SU-DHL-6 (cell line): ENCODE data around the gene IVD.

ENCODE experiments used
- H2AFZ ChIP-seq: fragments of 200-600 bp; sonication (generic); 2 replicates; pipeline ENCODE4 v1.6.1; 2014; ENCODE audit warnings: low read depth, mild to moderate bottlenecking, moderate library complexity, mixed read lengths, antibody characterized with exemption, low read length; ENCODE audit not compliant: severe bottlenecking
- H3F3A ChIP-seq: fragments of 200-600 bp; shearing (Covaris generic); 2 replicates; pipeline ENCODE4 v1.6.0; 2016; ENCODE audit warnings: antibody characterized with exemption, mild to moderate bottlenecking; ENCODE audit not compliant: insufficient read depth
- H3K27ac ChIP-seq: fragments of 200-600 bp; sonication (generic); 2 replicates; pipeline ENCODE4 v1.5.1; 2016; ENCODE audit warnings: low read depth, mild to moderate bottlenecking, low read length, moderate library complexity, mixed read lengths
- H3K27me3 ChIP-seq: fragments of 200-600 bp; sonication (generic), shearing (Covaris generic); 2 replicates; pipeline ENCODE4 v1.6.0; 2014; ENCODE audit warnings: mild to moderate bottlenecking, low read length
- H3K36me3 ChIP-seq: fragments of 200-600 bp; sonication (generic); 2 replicates; pipeline ENCODE4 v1.6.1; 2014; ENCODE audit warnings: mild to moderate bottlenecking, low read length, mixed read lengths
- H3K4me2 ChIP-seq: fragments of 300-600, 200-600 bp; shearing (Covaris generic), sonication (generic); 2 replicates; pipeline ENCODE4 v1.6.0; 2014; ENCODE audit warnings: low read length, low read depth, mild to moderate bottlenecking; ENCODE audit not compliant: poor library complexity, severe bottlenecking
- H3K4me3 ChIP-seq: fragments of 200-600 bp; sonication (generic); 2 replicates; pipeline ENCODE4 v1.5.1; 2014; ENCODE audit warnings: antibody characterized with exemption, low read length, mild to moderate bottlenecking, mixed read lengths; ENCODE audit not compliant: insufficient read depth, poor library complexity, severe bottlenecking
- H3K79me2 ChIP-seq: fragments of 200-600 bp; sonication (generic); 2 replicates; pipeline ENCODE4 v1.6.1; 2014; ENCODE audit warnings: mild to moderate bottlenecking, low read length, moderate library complexity; ENCODE audit not compliant: insufficient read depth
- H3K9ac ChIP-seq: fragments of 200-600 bp; sonication (generic); 2 replicates; pipeline ENCODE4 v1.7.0; 2014; ENCODE audit warnings: mild to moderate bottlenecking, low read length
- H3K9me2 ChIP-seq: fragments of 200-600 bp; sonication (generic); replicated peaks from 2 replicates; pipeline ENCODE4 v1.6.1; 2014; ENCODE audit warnings: low read length; ENCODE audit not compliant: insufficient read depth
- H3K9me3 ChIP-seq: fragments of 200-600 bp; sonication (generic); 2 replicates; pipeline ENCODE4 v1.6.1; 2014; ENCODE audit warnings: low read length, mixed read lengths; ENCODE audit not compliant: insufficient read depth
- H4K20me1 ChIP-seq: fragments of 200-600 bp; sonication (generic); 2 replicates; pipeline ENCODE4 v1.6.1; 2014; ENCODE audit warnings: low read depth, mild to moderate bottlenecking, antibody characterized with exemption, low read length, moderate library complexity, mixed read lengths
- CTCF ChIP-seq: fragments of 200-600 bp; sonication (generic); IDR thresholded peaks from one replicate; pipeline ENCODE4 v1.5.1; 2017; ENCODE audit warnings: antibody characterized with exemption, mild to moderate bottlenecking, low read length, moderate library complexity; ENCODE audit not compliant: insufficient read depth, poor library complexity, severe bottlenecking
- EZH2phosphoT487 ChIP-seq: fragments of 200-600 bp; sonication (generic), shearing (Covaris generic); conservative IDR thresholded peaks from 2 replicates; pipeline ENCODE4 v1.6.1; 2018; ENCODE audit warnings: mild to moderate bottlenecking, antibody characterized with exemption, low read length, moderate library complexity, mixed read lengths

The IVD gene

GRCh38 chr15:40428185-40428584, 22.6 kb downstream of the IVD start:
- Histone ChIP-seq H4K20me1 (no peaks in the 10 kb centered on the region), H3K4me3 (no peak overlapping the region), H3K9me3 (no peaks in the 10 kb centered on the region), H3K4me2 (no peak overlapping the region), H3K9ac (no peak overlapping the region), H3K36me3 (no peaks in the 10 kb centered on the region), H3K9me2 (no peaks in the 10 kb centered on the region), H2AFZ (no peak overlapping the region), H3K79me2 (no peaks in the 10 kb centered on the region), H3K27me3 (no peaks in the 10 kb centered on the region), H3F3A (no peaks in the 10 kb centered on the region), H3K27ac (no peak overlapping the region)
- no peak for TF ChIP-seq CTCF
- TF ChIP-seq EZH2phosphoT487 = no peak

- TF ChIP-seq CTCF (no peak), EZH2phosphoT487 (no peak)
- Histone ChIP-seq H3K36me3 (no peaks in the 10 kb centered on the region), H3K79me2 (no peaks in the 10 kb centered on the region), H3K4me3 (no peak overlapping the region), H3F3A (no peaks in the 10 kb centered on the region), H2AFZ (no peak overlapping the region), H3K27ac (no peak overlapping the region), H3K9me2 (no peaks in the 10 kb centered on the region), H4K20me1 (no peaks in the 10 kb centered on the region), H3K9me3 (no peaks in the 10 kb centered on the region), H3K4me2 (no peak overlapping the region), H3K27me3 (no peaks in the 10 kb centered on the region), H3K9ac (no peak overlapping the region)
Observed at GRCh38 chr15:40429068-40429710, 23.6 kb downstream of the IVD start.

GRCh38 chr15:40430271-40430805, 24.7 kb downstream of the IVD start:
- no peaks in the 10 kb centered on the region for H4K20me1 ChIP-seq
- H3K4me2 ChIP-seq = no peak overlapping the region
- no peak overlapping the region for H3K4me3 ChIP-seq
- H3K27me3 ChIP-seq = no peaks in the 10 kb centered on the region
- no peaks in the 10 kb centered on the region for H3K79me2 ChIP-seq
- no peaks in the 10 kb centered on the region for H3K9me2 ChIP-seq
- H3K9ac ChIP-seq = no peak overlapping the region
- no peaks in the 10 kb centered on the region for H3F3A ChIP-seq
- H3K9me3 ChIP-seq = no peaks in the 10 kb centered on the region
- H2AFZ ChIP-seq = no peak overlapping the region
- H3K27ac ChIP-seq = no peak overlapping the region
- TF ChIP-seq EZH2phosphoT487 (no peak), CTCF (no peak)
- H3K36me3 ChIP-seq = no peaks in the 10 kb centered on the region
